Esophagus muscularis mucosa (tissue), 4 donors: Measurements from ENCODE around the gene DPP9. TPM values are rescaled to one million over a fixed set of nuclear protein-coding genes. Genes with fewer than 3 reads are reported as not detected.

Experiments
- DNase-seq: peaks from one replicate; pipeline ENCODE4 v3.0.0-alpha.2; 2017; ENCODE audit errors: extremely low spot score
- H3K27ac ChIP-seq, 4 donors: fragments of 200-600 bp; sonication (generic); replicated peaks in 1 of 4; 1 replicate in 3 of 4; 2 replicates in 1 of 4; pipeline ENCODE4 v1.5.1; 2016 to 2019; ENCODE audit warnings: mild to moderate bottlenecking in 1 of 4
- H3K27me3 ChIP-seq, 4 donors: fragments of 200-600 bp; sonication (generic); one replicate each; pipeline versions ENCODE4 v1.5.1 to v1.6.0; 2016 to 2019
- H3K36me3 ChIP-seq, 4 donors: fragments of 200-600 bp; sonication (generic); one replicate each; pipeline ENCODE4 v1.5.1; 2016 to 2019
- H3K4me1 ChIP-seq, 4 donors: fragments of 200-600 bp; sonication (generic); one replicate each; pipeline ENCODE4 v1.5.1; 2016 to 2019
- H3K4me3 ChIP-seq, 4 donors: fragments of 200-600 bp; sonication (generic); 1 replicate in 2 of 4; 2 replicates in 2 of 4; pipeline ENCODE4 v1.5.1; 2016 to 2019; ENCODE audit warnings: mild to moderate bottlenecking in 4 of 4, moderate library complexity in 1 of 4
- H3K9me3 ChIP-seq, 4 donors: fragments of 200-600 bp; sonication (generic); 1 replicate in 3 of 4; 2 replicates in 1 of 4; pipeline ENCODE4 v1.5.1; 2016 to 2019
- EP300 ChIP-seq: sonication (generic); formaldehyde crosslinking; IDR thresholded peaks from one replicate; pipeline ENCODE4 v1.6.1; 2017; ENCODE audit warnings: antibody characterized with exemption
- POLR2A ChIP-seq: fragments of 450-650 bp; IDR thresholded peaks from one replicate; pipeline ENCODE4 v1.6.1; 2017; ENCODE audit warnings: antibody characterized with exemption, moderate library complexity, mild to moderate bottlenecking, low read depth
- POLR2AphosphoS5 ChIP-seq, 2 donors: sonication (generic); formaldehyde crosslinking; IDR thresholded peaks; one replicate each; pipeline ENCODE4 v1.6.1; 2017; ENCODE audit warnings: antibody characterized with exemption in 2 of 2
- WGBS: methylation state at CpG from one replicate; pipeline ENCODE4 v1.1.5; 2018; 5-methylcytosine and 5-hydroxymethylcytosine counted together
- intact Hi-C: fragments of 100-400 bp; cut with DNase I; formaldehyde crosslinking; loops from one replicate; pipeline ENCODE4 v1.15.1; 2023
- total RNA-seq, 4 donors: library from RNA; depleted of rRNA; stranded (reverse); fragments of >200 nt; gene quantifications; one replicate each; pipeline versions ENCODE4 v1.1.0 to v1.2.1, GENCODE V29; 2016
- TF ChIP-seq, protein P1 (sequence below), 3 experiments: fragments of 200-600 bp in 2 of 3; fragments of 450-650 bp in 1 of 3; sonication (generic) in 2 of 3; IDR thresholded peaks; one replicate each; pipeline ENCODE4 v1.5.1; 2017 to 2019; ENCODE audit warnings: antibody characterized with exemption in 3 of 3, mild to moderate bottlenecking in 2 of 3, moderate library complexity in 1 of 3

The DPP9 gene
- total RNA-seq, 4 donors from 2014 or later, result 42.4 to 106 (median 56.0) TPM

DNA sequence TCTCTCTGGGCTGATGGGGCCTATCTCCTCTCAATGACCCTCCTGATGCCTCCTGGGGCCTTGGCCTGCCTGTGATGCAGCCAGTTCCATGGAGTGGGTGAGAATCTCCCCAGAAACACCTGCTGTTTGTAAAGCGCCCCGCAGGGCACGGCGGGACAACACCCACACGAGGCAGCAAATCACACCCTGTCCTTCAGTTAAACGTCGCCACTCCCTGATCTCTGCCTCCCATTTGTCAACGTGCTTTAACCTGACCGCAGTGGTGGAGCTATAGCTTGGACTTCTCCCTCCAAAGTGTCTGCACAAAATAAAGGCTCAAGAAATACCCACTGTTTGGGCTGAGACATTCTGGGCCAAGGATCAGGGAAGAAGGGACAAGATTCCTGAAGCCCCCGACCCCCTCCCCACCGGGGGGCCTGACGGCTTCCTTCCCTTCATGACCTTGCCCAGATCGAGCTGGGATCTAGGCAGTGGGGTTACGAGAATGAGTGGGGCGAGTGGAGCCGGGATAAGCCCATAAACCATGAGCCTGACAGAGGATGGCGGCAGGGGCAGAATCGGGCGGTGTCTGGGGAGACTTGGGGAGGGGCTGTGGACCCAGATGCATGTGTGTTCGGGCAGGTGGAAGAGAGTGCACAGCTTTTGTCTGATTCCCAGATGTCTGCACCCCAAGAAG, 61.5 kb downstream of the DPP9 start:
- Histone ChIP-seq H3K36me3 (peaks cover 47 to 92% (median 90%) of the 10 kb centered on the region in 4 donors), H3K9me3 (peaks cover 0 to 13% (median 10%) of the 10 kb centered on the region in 4 donors), H3K4me1 (peaks cover 0 to 5% (median 0%) of the 10 kb centered on the region in 4 donors), H3K27ac (no peak overlapping the region), H3K4me3 (no peak overlapping the region), H3K27me3 (no peaks in the 10 kb centered on the region)
- no peak for DNase-seq
- intact Hi-C loops, result no loop called here
- TF ChIP-seq EP300, result no peak
- TF ChIP-seq POLR2AphosphoS5 (IDR thresholded peaks at IDR 0.05), result no peak
- TF ChIP-seq POLR2A, result no peak
- TF ChIP-seq, protein P1, sequence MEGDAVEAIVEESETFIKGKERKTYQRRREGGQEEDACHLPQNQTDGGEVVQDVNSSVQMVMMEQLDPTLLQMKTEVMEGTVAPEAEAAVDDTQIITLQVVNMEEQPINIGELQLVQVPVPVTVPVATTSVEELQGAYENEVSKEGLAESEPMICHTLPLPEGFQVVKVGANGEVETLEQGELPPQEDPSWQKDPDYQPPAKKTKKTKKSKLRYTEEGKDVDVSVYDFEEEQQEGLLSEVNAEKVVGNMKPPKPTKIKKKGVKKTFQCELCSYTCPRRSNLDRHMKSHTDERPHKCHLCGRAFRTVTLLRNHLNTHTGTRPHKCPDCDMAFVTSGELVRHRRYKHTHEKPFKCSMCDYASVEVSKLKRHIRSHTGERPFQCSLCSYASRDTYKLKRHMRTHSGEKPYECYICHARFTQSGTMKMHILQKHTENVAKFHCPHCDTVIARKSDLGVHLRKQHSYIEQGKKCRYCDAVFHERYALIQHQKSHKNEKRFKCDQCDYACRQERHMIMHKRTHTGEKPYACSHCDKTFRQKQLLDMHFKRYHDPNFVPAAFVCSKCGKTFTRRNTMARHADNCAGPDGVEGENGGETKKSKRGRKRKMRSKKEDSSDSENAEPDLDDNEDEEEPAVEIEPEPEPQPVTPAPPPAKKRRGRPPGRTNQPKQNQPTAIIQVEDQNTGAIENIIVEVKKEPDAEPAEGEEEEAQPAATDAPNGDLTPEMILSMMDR (IDR thresholded peaks at IDR 0.05), result no peak
- 89% methylated on average over 16 of the region's 20 CpGs for WGBS

GRCh38 chr19:4660993-4661392, 62.6 kb downstream of the DPP9 start:
- TF ChIP-seq, protein P1 (IDR thresholded peaks at IDR 0.05), result no peak
- TF ChIP-seq POLR2AphosphoS5 (IDR thresholded peaks at IDR 0.05), result no peak
- no peak for DNase-seq
- Histone ChIP-seq H3K9me3 (peaks cover 0 to 13% (median 10%) of the 10 kb centered on the region in 4 donors), H3K36me3 (peaks cover 47 to 92% (median 90%) of the 10 kb centered on the region in 4 donors), H3K27ac (no peak overlapping the region), H3K4me3 (no peak overlapping the region), H3K27me3 (no peaks in the 10 kb centered on the region), H3K4me1 (peaks cover 0 to 5% (median 0%) of the 10 kb centered on the region in 4 donors)
- intact Hi-C loops, result no loop called here
- 84% methylated on average over 4 of the region's 4 CpGs for WGBS

- peaks cover 0 to 13% (median 10%) of the 10 kb centered on the region in 4 donors for H3K9me3 ChIP-seq
- peaks cover 47 to 95% (median 91%) of the 10 kb centered on the region in 4 donors for H3K36me3 ChIP-seq
- no peaks in the 10 kb centered on the region for H3K27me3 ChIP-seq
- H3K4me1 ChIP-seq, result peaks cover 0 to 5% (median 0%) of the 10 kb centered on the region in 4 donors
- DNase-seq, result no peak
- no peak overlapping the region for H3K4me3 ChIP-seq
- TF ChIP-seq EP300 (no peak), POLR2A (no peak), POLR2AphosphoS5 (IDR thresholded peaks at IDR 0.05) (no peak)
- TF ChIP-seq, protein P1 (IDR thresholded peaks at IDR 0.05), result peak in 1 of 3 experiments; percentile 41
- no peak overlapping the region for H3K27ac ChIP-seq
- intact Hi-C loops, result no loop called here
- 83% methylated on average over 5 of the region's 15 CpGs for WGBS
These were observed 63.4 kb downstream of the DPP9 start for GRCh38 chr19:4660181-4660791.

DNA sequence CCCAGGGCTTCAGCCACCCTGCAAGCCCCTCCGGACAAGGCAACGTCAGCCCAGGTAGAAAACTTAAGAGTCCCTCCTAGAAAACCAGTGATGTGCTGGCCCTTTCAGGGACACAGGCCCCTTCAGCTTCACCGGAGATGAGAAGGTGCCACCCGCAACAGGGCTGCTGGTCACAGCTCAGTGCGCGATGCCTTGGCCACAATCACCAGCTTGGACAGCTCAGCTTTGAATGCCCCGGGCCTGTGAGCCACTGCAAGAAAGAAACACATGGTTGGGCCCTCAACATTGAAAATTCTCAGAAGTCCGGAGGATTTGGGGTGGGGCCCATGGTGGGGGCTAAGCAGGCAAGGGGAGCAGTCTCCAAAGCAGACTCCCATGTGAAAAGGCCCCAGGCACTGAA, 65.8 kb downstream of the DPP9 start:
- WGBS, result 95% methylated on average over 6 of the region's 8 CpGs
- H3K9me3 ChIP-seq, result peaks cover 0 to 13% (median 10%) of the 10 kb centered on the region in 4 donors
- no peak for TF ChIP-seq POLR2A
- TF ChIP-seq, protein P1 (IDR thresholded peaks at IDR 0.05), result no peak
- no peak for TF ChIP-seq POLR2AphosphoS5 (IDR thresholded peaks at IDR 0.05)
- TF ChIP-seq EP300, result no peak
- no peak overlapping the region for H3K27ac ChIP-seq
- no peak overlapping the region for H3K4me3 ChIP-seq
- H3K36me3 ChIP-seq, result peaks cover 33 to 91% (median 84%) of the 10 kb centered on the region in 4 donors
- no peaks in the 10 kb centered on the region for H3K4me1 ChIP-seq
- no peaks in the 10 kb centered on the region for H3K27me3 ChIP-seq
- intact Hi-C loops, result no loop called here
- no peak for DNase-seq
